Activated naive CD4-positive, alpha-beta T cell (primary cell): ENCODE results near the gene SPAG6.

Source experiments
- DNase-seq, 4 experiments: peaks; one replicate each; lab custom pipeline; 2025; lab: John Stamatoyannopoulos, UW

The SPAG6 gene

GRCh38 chr10:22434521-22434920, 89.2 kb downstream of the SPAG6 start:
- no peak for DNase-seq

- DNase-seq: peak in 1 of 4 experiments; percentile 2
Measured at GRCh38 chr10:22435650-22436049, 90.4 kb downstream of the SPAG6 start.

GRCh38 chr10:22436526-22436892, 91.2 kb downstream of the SPAG6 start:
- peak in 2 of 4 experiments; percentile 29 to 59 for DNase-seq

- DNase-seq: peak; percentile 54 to 84 (median 79)
Measured at GRCh38 chr10:22436893-22437619, 91.8 kb downstream of the SPAG6 start.

GRCh38 chr10:22437620-22438588, 92.6 kb downstream of the SPAG6 start:
- peak in 3 of 4 experiments; percentile 20 to 56 (median 49) for DNase-seq

GRCh38 chr10:22438711-22439110, 93.4 kb downstream of the SPAG6 start:
- DNase-seq: no peak

GRCh38 chr10:22442063-22442462, 96.8 kb downstream of the SPAG6 start:
- no peak for DNase-seq

- no peak for DNase-seq
Measured at GRCh38 chr10:22442468-22442867, 97.2 kb downstream of the SPAG6 start.

- no peak for DNase-seq
Measured at GRCh38 chr10:22443175-22443901, 98.0 kb downstream of the SPAG6 start.

- DNase-seq: no peak
Measured at GRCh38 chr10:22444219-22444788, 99.0 kb downstream of the SPAG6 start.

- no peak for DNase-seq
Measured at GRCh38 chr10:22445495-22445894, 100.2 kb downstream of the SPAG6 start.

GRCh38 chr10:22447068-22447467, 101.8 kb downstream of the SPAG6 start:
- DNase-seq: no peak

- DNase-seq: no peak
Measured at GRCh38 chr10:22451346-22451745, 106.0 kb downstream of the SPAG6 start.

GRCh38 chr10:22453320-22453719, 108.0 kb downstream of the SPAG6 start:
- no peak for DNase-seq

- no peak for DNase-seq
Measured at GRCh38 chr10:22453948-22454591, 108.8 kb downstream of the SPAG6 start.

- DNase-seq: no peak
Measured at GRCh38 chr10:22454634-22455033, 109.3 kb downstream of the SPAG6 start.

- DNase-seq: no peak
Measured at GRCh38 chr10:22455068-22455857, 110.0 kb downstream of the SPAG6 start.

GRCh38 chr10:22456486-22456885, 111.2 kb downstream of the SPAG6 start:
- DNase-seq: no peak

- DNase-seq: no peak
Measured at GRCh38 chr10:22458272-22459038, 113.2 kb downstream of the SPAG6 start.

GRCh38 chr10:22459496-22459895, 114.2 kb downstream of the SPAG6 start:
- DNase-seq: no peak
